IPS DF 6.9 (cell line): ENCODE measurements around the gene ERRFI1.
"Not testable (repeated sequence)": the region's sequence is repeated elsewhere in the genome, so short reads cannot be mapped to it uniquely, and the experiment has no call there.

Source experiments
- DNase-seq: peaks from one replicate; pipeline ENCODE4 v3.0.0-alpha.2; 2013; ENCODE audit warnings: low read depth, low spot score
- H3K27ac ChIP-seq: one replicate; pipeline ENCODE4 v1.5.1; 2013; ENCODE audit warnings: low read length, control low read depth
- H3K27me3 ChIP-seq: 2 replicates; pipeline ENCODE4 v1.6.1; 2013; ENCODE audit warnings: mild to moderate bottlenecking, low read length; ENCODE audit not compliant: control insufficient read depth, insufficient read depth
- H3K36me3 ChIP-seq: 2 replicates; pipeline ENCODE4 v1.6.1; 2013; ENCODE audit warnings: low read length; ENCODE audit not compliant: control insufficient read depth, insufficient read depth
- H3K4me1 ChIP-seq: 2 replicates; pipeline ENCODE4 v1.6.1; 2013; ENCODE audit warnings: low read length; ENCODE audit not compliant: control insufficient read depth, insufficient read depth
- H3K4me3 ChIP-seq: 2 replicates; pipeline ENCODE4 v1.5.1; 2013; ENCODE audit warnings: mild to moderate bottlenecking, low read length
- H3K9me3 ChIP-seq: 2 replicates; pipeline ENCODE4 v1.6.1; 2013; ENCODE audit warnings: low read length, inconsistent platforms; ENCODE audit not compliant: control insufficient read depth, insufficient read depth
- WGBS: extraction: QIAGEN DNeasy Blood & Tissue Kit; methylation state at CpG from one replicate; pipeline ENCODE4 v1.1.7; 2013; ENCODE audit warnings: mixed read lengths, missing lambda C conversion rate; ENCODE audit not compliant: insufficient read length, insufficient coverage; 5-methylcytosine and 5-hydroxymethylcytosine counted together

ERRFI1 gene

GRCh38 chr1:8026153-8026975, at the start of gene ERRFI1:
Gene ERRFI1 (minus strand): TSS chr1:8026309. CDS start chr1:8015619, 10,690 bp downstream.
- Histone ChIP-seq H3K36me3 (no peaks in the 10 kb centered on the region; the same call in 1 of the 2 replicates), H3K27me3 (no peaks in the 10 kb centered on the region; the same call in 1 of the 2 replicates), H3K4me1 (peaks cover 7% of the 10 kb centered on the region; the same call in 1 of the 2 replicates), H3K27ac (no peak within 1 kb of the TSS), H3K9me3 (no peaks in the 10 kb centered on the region), H3K4me3 (peak within 1 kb of the TSS; percentile 92)
- DNase-seq = peak; percentile 54
- WGBS = no CpG with 5 or more reads among the region's 98 CpGs

GRCh38 chr1:8075511-8076051, 49.5 kb upstream of the ERRFI1 start:
- no CpG with 5 or more reads among the region's 10 CpGs for WGBS
- H3K4me1 ChIP-seq = no peaks in the 10 kb centered on the region; the same call in 1 of the 2 replicates
- no peaks in the 10 kb centered on the region for H3K9me3 ChIP-seq
- H3K36me3 ChIP-seq = no peaks in the 10 kb centered on the region
- DNase-seq = no peak
- H3K4me3 ChIP-seq = no peak overlapping the region
- H3K27me3 ChIP-seq = no peaks in the 10 kb centered on the region
- no peak overlapping the region for H3K27ac ChIP-seq

GRCh38 chr1:8073112-8073855, 47.2 kb upstream of the ERRFI1 start:
- DNase-seq = no peak
- Histone ChIP-seq H3K4me3 (no peak overlapping the region), H3K4me1 (no peaks in the 10 kb centered on the region; the same call in 1 of the 2 replicates), H3K27ac (no peak overlapping the region), H3K36me3 (no peaks in the 10 kb centered on the region), H3K27me3 (no peaks in the 10 kb centered on the region), H3K9me3 (no peaks in the 10 kb centered on the region)
- no CpG with 5 or more reads among the region's 7 CpGs for WGBS

GRCh38 chr1:8070381-8070811, 44.3 kb upstream of the ERRFI1 start:
- WGBS = no CpG with 5 or more reads among the region's 10 CpGs

GRCh38 chr1:8069614-8070320, 43.7 kb upstream of the ERRFI1 start:
- H3K9me3 ChIP-seq, H3K27ac ChIP-seq, H3K27me3 ChIP-seq, H3K4me1 ChIP-seq, H3K36me3 ChIP-seq, H3K4me3 ChIP-seq, DNase-seq: not testable (repeated sequence)
- no CpG with 5 or more reads among the region's 8 CpGs for WGBS

More at GRCh38 chr1:8070381-8070811, 44.3 kb upstream of the ERRFI1 start:
- H3K27ac ChIP-seq = no peak overlapping the region
- DNase-seq = peak; percentile 37
- H3K27me3 ChIP-seq = no peaks in the 10 kb centered on the region
- H3K4me1 ChIP-seq = no peaks in the 10 kb centered on the region
- H3K36me3 ChIP-seq = no peaks in the 10 kb centered on the region
- no peaks in the 10 kb centered on the region for H3K9me3 ChIP-seq
- H3K4me3 ChIP-seq = no peak overlapping the region

GRCh38 chr1:8065369-8065768, 39.3 kb upstream of the ERRFI1 start:
- Histone ChIP-seq H3K4me3 (no peak overlapping the region), H3K36me3 (no peaks in the 10 kb centered on the region), H3K4me1 (no peaks in the 10 kb centered on the region), H3K27ac (no peak overlapping the region), H3K9me3 (no peaks in the 10 kb centered on the region), H3K27me3 (no peaks in the 10 kb centered on the region)
- no CpG with 5 or more reads among the region's 4 CpGs for WGBS
- DNase-seq = no peak

- DNase-seq = no peak
- H3K9me3 ChIP-seq = no peaks in the 10 kb centered on the region
- no peak overlapping the region for H3K4me3 ChIP-seq
- H3K27ac ChIP-seq = no peak overlapping the region
- H3K4me1 ChIP-seq = no peaks in the 10 kb centered on the region
- no CpG with 5 or more reads among the region's 7 CpGs for WGBS
- H3K27me3 ChIP-seq = no peaks in the 10 kb centered on the region
- H3K36me3 ChIP-seq = no peaks in the 10 kb centered on the region
Measured at GRCh38 chr1:8063298-8064036, 37.4 kb upstream of the ERRFI1 start.

- H3K27me3 ChIP-seq = no peaks in the 10 kb centered on the region
- H3K27ac ChIP-seq = no peak overlapping the region
- no peaks in the 10 kb centered on the region for H3K4me1 ChIP-seq
- H3K9me3 ChIP-seq = no peaks in the 10 kb centered on the region
- H3K4me3 ChIP-seq = no peak overlapping the region
- no peak for DNase-seq
- no CpG with 5 or more reads among the region's 4 CpGs for WGBS
- H3K36me3 ChIP-seq = no peaks in the 10 kb centered on the region
Measured at GRCh38 chr1:8062861-8063260, 36.8 kb upstream of the ERRFI1 start.

- no peaks in the 10 kb centered on the region for H3K4me1 ChIP-seq
- no peaks in the 10 kb centered on the region for H3K27me3 ChIP-seq
- H3K36me3 ChIP-seq = no peaks in the 10 kb centered on the region
- H3K9me3 ChIP-seq = no peaks in the 10 kb centered on the region
- DNase-seq = no peak
- no peak overlapping the region for H3K27ac ChIP-seq
- WGBS = no CpG with 5 or more reads among the region's 11 CpGs
- no peak overlapping the region for H3K4me3 ChIP-seq
Measured at GRCh38 chr1:8061673-8062386, 35.7 kb upstream of the ERRFI1 start.
